ENCODE results near the gene EIF3J. TPM values are rescaled to one million over a fixed set of nuclear protein-coding genes. Genes with fewer than 3 reads are reported as not detected.

The EIF3J gene
- total RNA-seq, 1 donor from 2014 or later, result 63.6 TPM

- DNase-seq (ENCODE audit: low spot score in 2 of 2), result no peak
- no peak for FAIRE-seq
Observed at GRCh38 chr15:44585633-44586032, 48.7 kb downstream of the EIF3J start.

- DNase-seq (ENCODE audit: low spot score in 2 of 2) (no peak), FAIRE-seq (no peak)
Observed at GRCh38 chr15:44588541-44588940, 51.6 kb downstream of the EIF3J start.

GRCh38 chr15:44591326-44591725 lies 54.4 kb downstream of the EIF3J start:
- no peak for DNase-seq (ENCODE audit: low spot score in 2 of 2)
- FAIRE-seq, result no peak

DNA sequence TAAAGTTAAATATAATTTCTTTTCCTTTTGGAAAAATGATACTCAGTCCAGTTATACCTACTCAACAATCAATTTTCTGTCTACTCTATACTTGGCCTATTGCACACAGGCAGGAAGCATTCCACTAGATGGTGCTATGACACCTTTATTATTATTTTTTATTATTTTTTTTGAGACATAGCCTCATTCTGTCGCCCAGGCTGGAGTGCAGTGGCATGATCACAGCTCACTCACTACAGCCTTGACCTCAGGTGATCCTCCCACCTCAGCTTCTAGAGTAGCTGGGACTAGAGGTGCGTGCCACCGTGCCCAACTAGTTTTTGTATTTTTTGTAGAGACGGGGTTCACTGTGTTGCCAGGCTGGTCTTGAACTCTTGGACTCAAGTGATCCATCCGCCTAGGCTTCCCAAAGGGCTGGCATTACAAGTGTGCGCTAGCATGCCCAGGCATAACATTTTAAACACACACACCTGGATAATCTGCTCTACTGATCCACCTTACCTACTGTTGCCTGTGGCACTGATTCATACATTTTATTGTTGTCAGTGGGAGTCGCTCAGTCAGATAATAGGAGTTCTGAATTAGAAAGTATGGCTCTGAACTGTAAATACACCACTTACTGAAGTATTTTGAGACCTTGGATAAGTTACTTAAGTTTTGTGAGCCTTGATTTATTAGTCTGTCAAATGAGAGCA lies 56.2 kb downstream of the EIF3J start:
- DNase-seq (ENCODE audit: low spot score in 2 of 2), result no peak
- FAIRE-seq, result no peak

GRCh38 chr15:44595246-44595645 lies 58.3 kb downstream of the EIF3J start:
- FAIRE-seq (no peak), DNase-seq (ENCODE audit: low spot score in 2 of 2) (no peak)

DNA sequence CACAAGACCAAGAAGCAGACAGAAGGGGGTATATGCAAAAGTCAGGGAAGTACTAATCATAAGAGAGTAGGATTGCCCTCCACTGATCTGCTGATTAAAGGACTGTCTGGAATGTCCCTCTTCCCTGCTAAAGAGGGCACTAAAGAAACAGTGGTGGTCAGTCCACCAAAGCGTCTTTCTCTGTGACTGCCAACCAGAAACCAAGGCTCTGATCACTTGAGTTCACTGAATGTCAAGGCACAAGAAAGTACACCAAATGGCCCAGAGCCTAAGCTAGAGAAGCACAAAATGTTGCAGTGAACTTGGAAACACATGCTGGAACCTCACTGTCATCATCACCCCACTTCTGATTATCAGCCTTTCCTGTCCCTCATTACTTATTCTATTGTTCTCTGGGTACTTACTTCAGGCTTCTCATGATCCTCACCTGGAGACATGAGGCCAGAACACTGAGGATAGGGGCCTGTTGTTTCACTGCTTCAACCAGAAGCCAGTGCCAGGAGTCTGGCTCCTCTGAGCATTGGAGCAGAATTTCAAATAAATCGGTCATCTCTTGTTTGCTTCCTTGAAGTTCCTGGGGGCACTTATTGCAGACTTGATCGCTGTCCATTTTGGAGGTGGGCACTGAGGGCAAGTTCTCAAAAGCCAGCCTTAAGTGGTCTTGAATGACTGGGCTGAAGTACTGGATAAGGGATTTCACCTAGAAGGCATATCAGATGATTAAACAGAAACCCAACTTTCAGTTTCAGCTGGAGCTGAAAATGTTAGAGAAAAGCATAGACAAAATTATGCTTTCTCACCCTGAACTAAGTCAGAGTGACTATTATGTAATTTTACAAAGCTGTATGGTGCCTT lies 58.9 kb downstream of the EIF3J start:
- DNase-seq (ENCODE audit: low spot score in 2 of 2) (no peak), FAIRE-seq (no peak)

DNA sequence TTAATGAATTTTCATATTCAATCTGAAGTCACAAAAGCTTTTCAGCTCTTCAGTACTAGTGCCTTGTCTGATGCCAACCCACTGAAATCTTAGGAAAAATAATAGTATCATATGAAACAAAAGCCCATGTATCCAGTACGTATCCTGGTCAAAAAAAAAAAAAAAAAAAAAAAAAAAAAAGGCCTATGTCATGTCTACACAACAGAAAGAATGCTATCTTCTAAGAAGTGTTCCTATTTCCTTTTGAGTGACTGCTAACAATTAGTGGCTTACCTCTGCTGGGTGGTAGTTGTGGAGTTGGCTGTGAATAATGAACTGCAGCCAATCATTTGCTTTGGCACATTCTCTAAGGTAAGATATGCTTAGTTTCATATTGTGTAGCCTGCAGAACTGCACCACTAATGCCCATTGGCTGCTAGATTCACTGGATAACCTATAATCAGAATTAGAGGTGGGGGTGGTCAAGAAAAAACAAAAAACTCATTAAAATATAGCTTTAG lies 59.6 kb downstream of the EIF3J start:
- no peak for FAIRE-seq
- no peak for DNase-seq (ENCODE audit: low spot score in 2 of 2)

DNA sequence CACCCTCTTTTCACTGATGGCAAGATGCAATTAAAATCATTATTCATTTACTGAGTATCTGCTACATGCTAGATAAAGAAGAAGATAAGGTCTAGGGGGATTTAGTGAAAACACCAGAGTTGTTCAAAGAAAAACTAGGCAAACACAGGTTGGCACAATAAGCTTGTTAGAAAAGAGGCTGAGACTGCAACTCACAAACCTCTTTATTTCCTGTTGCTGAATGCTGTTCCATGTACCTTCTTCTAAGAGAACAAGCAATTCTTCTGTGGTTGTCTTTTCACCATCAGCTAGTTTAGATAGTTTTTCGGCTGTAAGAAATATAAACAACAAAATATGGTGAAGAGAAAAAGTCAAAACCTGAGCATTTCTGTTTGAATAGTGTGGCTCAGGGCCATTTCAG lies 61.1 kb downstream of the EIF3J start:
- DNase-seq (ENCODE audit: low spot score in 2 of 2) (no peak), FAIRE-seq (no peak)

- DNase-seq (ENCODE audit: low spot score in 2 of 2) (no peak), FAIRE-seq (no peak)
Observed at GRCh38 chr15:44598892-44599291, 61.9 kb downstream of the EIF3J start.

DNA sequence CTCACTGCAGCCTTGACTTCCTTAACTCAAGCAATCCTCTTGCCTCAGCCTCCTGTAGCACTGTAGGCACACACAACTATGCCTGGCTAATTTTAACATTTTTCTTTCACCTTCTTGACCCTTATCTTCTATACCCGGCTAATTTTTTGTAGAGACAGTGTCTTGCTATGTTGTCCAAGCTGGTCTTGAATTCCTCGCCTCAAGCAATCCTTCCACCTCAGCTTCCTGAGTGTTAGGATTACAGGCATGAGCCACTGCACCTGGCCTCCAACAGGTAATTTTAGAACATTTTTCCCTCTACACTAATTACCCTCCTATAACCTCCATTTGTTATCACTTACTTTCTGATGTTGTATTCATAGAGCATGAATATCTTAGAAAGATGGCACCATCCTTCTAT lies 66.2 kb downstream of the EIF3J start:
- FAIRE-seq (no peak), DNase-seq (ENCODE audit: low spot score in 2 of 2) (no peak)

DNA sequence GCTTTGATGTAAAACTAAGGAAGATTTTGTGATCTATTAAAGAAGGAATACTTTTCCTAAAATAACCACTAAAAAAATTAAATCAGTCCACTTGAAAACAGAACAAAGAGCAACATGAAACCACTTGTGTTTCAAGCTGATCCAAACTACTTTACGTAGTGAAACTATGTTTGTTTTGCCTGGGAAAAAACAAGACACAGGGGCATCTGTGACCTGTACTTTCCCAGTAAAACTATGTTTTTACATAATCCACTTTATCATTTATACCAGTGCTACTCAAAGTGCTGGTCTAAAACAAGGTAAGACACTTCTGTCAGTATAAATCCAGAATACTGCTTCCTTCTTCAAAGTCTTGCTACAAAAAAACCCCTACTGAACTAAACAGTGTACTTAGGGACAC lies 69.8 kb downstream of the EIF3J start:
- DNase-seq (ENCODE audit: low spot score in 2 of 2) (no peak), FAIRE-seq (no peak)

Other genes with a start within 250 kb of the EIF3J start
- 232 TPM for gene GOLM2, start 248.4 kb upstream of the EIF3J start, total RNA-seq
- gene CTDSPL2, start 109.5 kb upstream of the EIF3J start, total RNA-seq, result 117 TPM
- 73.0 TPM for gene SPG11, start 126.5 kb downstream of the EIF3J start, total RNA-seq
- gene PATL2, start 174.2 kb downstream of the EIF3J start, total RNA-seq, result not detected
- gene B2M, start 174.4 kb downstream of the EIF3J start, total RNA-seq, result 295 TPM
- gene TRIM69, start 199.4 kb downstream of the EIF3J start, total RNA-seq, result 40.4 TPM

Measured in frontal cortex (tissue), 4 donors.